GM12878 (cell line): ENCODE results near the gene PROM1. TPM values are rescaled to one million over a fixed set of nuclear protein-coding genes. Genes with fewer than 3 reads are reported as not detected.

Experiments used
- ATAC-seq: fragments of 200-7000 bp; cut with Tn5 transposase; 3 replicates; pipeline ENCODE4 v1.9.1; 2020; ENCODE audit warnings: mild to moderate bottlenecking, moderate library complexity
- BruUV-seq: library from RNA; stranded (reverse); fragments of 400-500 nt; replicated peaks from 2 replicates; lab custom pipeline; 2021; lab: Mats Ljungman, UMichigan
- CTCF ChIA-PET: fragments of 300-600 bp; sonication (Branson Sonifier 250); formaldehyde crosslinking; extraction: SDS; loops from one replicate; lab custom pipeline; 2021; ENCODE audit warnings: inconsistent platforms; lab: Yijun Ruan, JAX
- POLR2A ChIA-PET: fragments of 350-600 bp; formaldehyde crosslinking; extraction: SDS; loops from one replicate; lab custom pipeline; 2021; ENCODE audit warnings: inconsistent platforms; lab: Charles Lee
- RAD21 ChIA-PET: fragments of 300-600 bp; sonication (Branson Sonifier 250); formaldehyde crosslinking; loops from one replicate; lab custom pipeline; 2023; ENCODE audit warnings: antibody characterized with exemption; ENCODE audit not compliant: unreplicated experiment; lab: Charles Lee
- SMC1A ChIA-PET: fragments of 300-600 bp; sonication (Branson Sonifier 250); formaldehyde crosslinking; loops from one replicate; lab custom pipeline; 2023; ENCODE audit not compliant: unreplicated experiment, uncharacterized antibody; lab: Charles Lee
- DNase-seq: peaks from one replicate; pipeline ENCODE4 v3.0.0-alpha.2; 2011; ENCODE audit warnings: low read depth, low spot score
- FAIRE-seq: peaks from 3 replicates; lab custom pipeline; 2011; peaks lifted over from hg19 to GRCh38; lab: Jason Lieb, UNC
- H2AFZ ChIP-seq: 2 replicates; pipeline ENCODE4 v1.6.0; 2011; ENCODE audit warnings: low read depth, low read length, control low read depth; ENCODE audit not compliant: control insufficient read depth
- H3K27ac ChIP-seq: 2 replicates; pipeline ENCODE4 v1.5.1; 2011; ENCODE audit warnings: control low read depth; ENCODE audit not compliant: control insufficient read depth, insufficient read depth
- H3K27me3 ChIP-seq, 2 experiments: replicated peaks in 1 of 2; 2 replicates each; pipeline versions ENCODE4 v1.6.0 to v1.6.1; 2011; ENCODE audit warnings: low read length in 1 of 2; ENCODE audit not compliant: control insufficient read depth in 2 of 2, insufficient read depth in 2 of 2
- H3K36me3 ChIP-seq, 2 experiments: 2 replicates each; pipeline ENCODE4 v1.5.1; 2011; ENCODE audit warnings: low read length in 1 of 2; ENCODE audit not compliant: control insufficient read depth in 2 of 2, insufficient read depth in 2 of 2
- H3K4me1 ChIP-seq: 2 replicates; pipeline ENCODE4 v1.6.1; 2011; ENCODE audit warnings: mild to moderate bottlenecking, low read length, moderate library complexity, mixed read lengths; ENCODE audit not compliant: control insufficient read depth, insufficient read depth
- H3K4me2 ChIP-seq: 2 replicates; pipeline ENCODE4 v1.6.0; 2011; ENCODE audit warnings: control low read depth; ENCODE audit not compliant: control insufficient read depth, insufficient read depth
- H3K4me3 ChIP-seq: fragments of 200-600 bp; sonication (generic); 2 replicates; pipeline ENCODE4 v1.5.1; 2016
- H3K79me2 ChIP-seq: 2 replicates; pipeline ENCODE4 v1.6.0; 2011; ENCODE audit warnings: low read length; ENCODE audit not compliant: control insufficient read depth, insufficient read depth
- H3K9ac ChIP-seq: 2 replicates; pipeline ENCODE4 v1.8.0; 2011; ENCODE audit warnings: low read length, control low read depth, mixed read lengths; ENCODE audit not compliant: control insufficient read depth, insufficient read depth
- H3K9me3 ChIP-seq: replicated peaks from 3 replicates; pipeline ENCODE4 v1.5.1; 2011; ENCODE audit warnings: mild to moderate bottlenecking, low read length; ENCODE audit not compliant: control insufficient read depth, insufficient read depth
- H4K20me1 ChIP-seq: 2 replicates; pipeline ENCODE4 v1.6.0; 2011; ENCODE audit not compliant: control insufficient read depth, insufficient read depth
- CEBPZ ChIP-seq: fragments of 150-350 bp; IDR thresholded peaks from 2 replicates; pipeline ENCODE4 v1.6.1; 2016; ENCODE audit warnings: low read depth, low read length
- CHD4 ChIP-seq: fragments of 200-600 bp; sonication (generic); IDR thresholded peaks from 2 replicates; pipeline ENCODE4 v1.6.1; 2016; ENCODE audit warnings: mild to moderate bottlenecking
- EED ChIP-seq: sonication (generic); IDR thresholded peaks from 2 replicates; pipeline ENCODE4 v1.6.1; 2016; ENCODE audit warnings: antibody characterized with exemption, low read depth
- HDAC6 ChIP-seq: fragments of 200-600 bp; sonication (generic); IDR thresholded peaks from one replicate; pipeline ENCODE4 v1.8.0; 2017; ENCODE audit warnings: antibody characterized with exemption; ENCODE audit not compliant: unreplicated experiment
- MXI1 ChIP-seq: fragments of 150-350 bp; IDR thresholded peaks from 2 replicates; pipeline ENCODE4 v1.6.1; 2011; ENCODE audit warnings: low read depth, mild to moderate bottlenecking, inconsistent platforms, low read length, improper control_type of control experiment
- NKRF ChIP-seq: fragments of 450-650 bp; conservative IDR thresholded peaks from 2 replicates; pipeline ENCODE4 v1.6.1; 2017; ENCODE audit warnings: mild to moderate bottlenecking, moderate library complexity
- PAX8 ChIP-seq: fragments of 450-650 bp; IDR thresholded peaks from 2 replicates; pipeline ENCODE4 v1.6.1; 2017; ENCODE audit warnings: mild to moderate bottlenecking, moderate library complexity
- SMAD1 ChIP-seq: fragments of 450-650 bp; IDR thresholded peaks from 2 replicates; pipeline ENCODE4 v1.6.1; 2018; ENCODE audit warnings: mild to moderate bottlenecking, low read depth; ENCODE audit not compliant: partially characterized antibody
- STAT3 ChIP-seq: IDR thresholded peaks from 2 replicates; pipeline ENCODE4 v1.6.1; 2011; ENCODE audit warnings: low read depth, low read length, improper control_type of control experiment
- TAF1 ChIP-seq: IDR thresholded peaks from 2 replicates; pipeline ENCODE4 v1.6.1; 2011; ENCODE audit warnings: mild to moderate bottlenecking, low read depth, low read length, borderline replicate concordance
- WRNIP1 ChIP-seq: IDR thresholded peaks from 2 replicates; pipeline ENCODE4 v1.6.1; 2011; ENCODE audit warnings: low read depth, low read length, improper control_type of control experiment, borderline replicate concordance
- WGBS: methylation state at CpG from one replicate; pipeline ENCODE4 v1.1.6; 2016; ENCODE audit warnings: low lambda C conversion rate; ENCODE audit not compliant: insufficient replicate concordance, insufficient coverage; ENCODE audit errors: missing lambda C conversion rate; 5-methylcytosine and 5-hydroxymethylcytosine counted together
- in situ Hi-C: fragments of 300-500 bp; cut with MboI; formaldehyde crosslinking; loops from 9 replicates; pipeline ENCODE4 v1.14.3; 2018; ENCODE audit warnings: mixed read lengths
- intact Hi-C: fragments of 100-400 bp; cut with micrococcal nuclease; formaldehyde crosslinking; loops from one replicate; pipeline ENCODE4 v1.14.2; 2022; ENCODE audit not compliant: unreplicated experiment
- polyA plus RNA-seq, 11 experiments: library from polyadenylated mRNA; depleted of rRNA in 4 of 11; unstranded in 6 of 11; stranded (reverse) in 5 of 11; fragments of >200 nt; fragmentation: Nextera tagmentation in 4 of 11; fragmentation: Illumina TruSeq in 1 of 11; extraction: Ambion mirVana in 4 of 11; extraction: Trizol in 1 of 11; gene quantifications; 1 replicate in 1 of 11; 2 replicates in 10 of 11; pipeline versions ENCODE4 v1.2.1 to v1.2.3, GENCODE V29; 2011 to 2016; ENCODE audit warnings: inconsistent platforms in 2 of 11, missing spikeins in 2 of 11, low read depth in 1 of 11
- total RNA-seq, 4 experiments: library from RNA; depleted of rRNA in 3 of 4; stranded (reverse); fragments of >200 nt in 3 of 4; fragmentation: Illumina TruSeq in 1 of 4; extraction: Trizol in 1 of 4; gene quantifications; 2 replicates each; pipeline versions ENCODE4 v1.2.1 to v1.2.3, GENCODE V29; 2013 to 2021

Gene PROM1
- total and polyA plus RNA-seq, 10 of the 15 experiments (the other 5 are each of a cell fraction or from before 2014, with no cell fraction given): 0.08 to 0.31 (median 0.18) TPM; not detected in 7

DNA sequence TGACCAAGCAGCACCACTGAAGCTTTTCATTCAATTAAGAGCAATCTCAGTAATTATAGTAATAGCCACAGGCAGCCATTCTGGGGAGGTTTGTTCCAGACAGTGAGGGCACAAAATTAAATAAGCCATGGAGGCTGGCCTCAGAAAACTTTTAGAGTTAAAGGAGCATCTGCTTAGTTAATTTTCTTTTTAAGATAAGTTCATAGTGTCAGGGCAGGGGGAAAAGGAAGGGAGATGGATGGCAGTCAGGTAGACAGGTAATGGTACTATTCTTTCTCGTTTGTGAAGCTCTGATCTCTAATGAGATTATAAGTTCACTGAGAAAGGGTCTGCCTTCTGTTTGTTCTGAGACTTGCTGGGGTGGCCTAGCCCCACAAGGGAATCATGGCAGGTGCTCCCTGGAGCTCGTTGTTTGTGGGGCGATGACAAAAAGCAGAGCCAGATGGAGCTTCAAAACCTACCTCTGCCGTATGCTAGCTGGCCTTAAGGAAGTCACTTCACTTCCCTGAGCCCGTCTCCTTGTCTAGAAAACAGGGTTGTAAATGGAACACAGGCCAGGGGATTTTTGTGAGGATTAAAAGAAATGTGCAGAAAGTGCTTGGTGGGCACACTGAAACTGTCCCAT is 76.2 kb downstream of the PROM1 start (continued):
- TF ChIP-seq CEBPZ (no peak), MXI1 (no peak), STAT3 (no peak), WRNIP1 (no peak)

GRCh38 chr4:16006771-16007446 is 76.9 kb downstream of the PROM1 start:
- in situ Hi-C loops: no loop called here

More at GRCh38 chr4:16006771-16007446, 76.9 kb downstream of the PROM1 start:
- Histone ChIP-seq H3K4me1 (no peaks in the 10 kb centered on the region), H4K20me1 (no peaks in the 10 kb centered on the region), H3K79me2 (no peaks in the 10 kb centered on the region), H3K4me2 (no peak overlapping the region), H3K27me3 (no peaks in the 10 kb centered on the region), H3K9me3 (no peaks in the 10 kb centered on the region), H3K36me3 (no peaks in the 10 kb centered on the region), H3K27ac (no peak overlapping the region), H3K9ac (no peak overlapping the region), H3K4me3 (no peak overlapping the region), H2AFZ (no peak overlapping the region)
- DNase-seq (no peak), ATAC-seq (no peak), FAIRE-seq (no peak)
- CTCF ChIA-PET: interaction anchor here (0.8 to 2.1 kb wide), 2 partner anchors 124 to 202 kb away, joined by 3 to 9 read pairs; no protein-coding TSS in a partner anchor
- 64% methylated on average over 6 of the region's 6 CpGs for WGBS
- POLR2A ChIA-PET: no interaction called here
- no peak for TF ChIP-seq SMAD1
- TF ChIP-seq CHD4: no peak
- TF ChIP-seq EED: no peak
- TF ChIP-seq PAX8: no peak
- TF ChIP-seq HDAC6: no peak
- no peak for TF ChIP-seq TAF1
- no peak for TF ChIP-seq NKRF
- SMC1A ChIA-PET: no interaction called here
- intact Hi-C loops: no loop called here
- no TSS peak for BruUV-seq
- RAD21 ChIA-PET: no interaction called here
